ENCODE measurements around the gene MACROH2A2. TPM values are rescaled to one million over a fixed set of nuclear protein-coding genes. Genes with fewer than 3 reads are reported as not detected.

The MACROH2A2 gene
- total and polyA plus RNA-seq, 2 of the 4 experiments (the other 2 are of a cell fraction): 16.1 to 17.4 TPM

- BruUV-seq (replicated peaks): no TSS peak
- no peaks in the 10 kb centered on the region for H3K9me3 ChIP-seq (ENCODE audit: control insufficient read depth, insufficient read depth, low read length)
- ATAC-seq (ENCODE audit: low read depth): 0 out of 2 replicates have a peak, but pooled peaks have one; percentile 24
Measured at GRCh38 chr10:70106958-70107791, 54.5 kb downstream of the MACROH2A2 start.

More at GRCh38 chr10:70106958-70107791, 54.5 kb downstream of the MACROH2A2 start:
- WGBS, 2 experiments (ENCODE audit: extremely low coverage in 2 of 2, insufficient read length in 1 of 2): 81% methylated on average over 12 of the region's 22 CpGs; no CpG with 5 or more reads in 1 of the 2 experiments
- Histone ChIP-seq H2BK20ac (ENCODE audit: low read depth, low read length) (no peak overlapping the region), H4K5ac (ENCODE audit: low read depth, low read length) (no peak overlapping the region), H3K27ac (ENCODE audit: insufficient read depth, low read length) (no peak overlapping the region), H3K14ac (replicated peaks; ENCODE audit: low read depth, low read length) (no peak overlapping the region), H3K9me1 (ENCODE audit: insufficient read depth, low read length) (no peaks in the 10 kb centered on the region; the same call in 1 of the 2 replicates), H2AK9ac (replicated peaks; ENCODE audit: low read depth, low read length, poor library complexity) (no peak overlapping the region), H3K79me1 (ENCODE audit: low read depth in 1 of 2, low read length in 2 of 2) (no peaks in the 10 kb centered on the region), H3K36me3 (ENCODE audit: control insufficient read depth, insufficient read depth, low read length) (peaks cover 17% of the 10 kb centered on the region), H2AFZ (replicated peaks; ENCODE audit: low read length, poor library complexity) (peak overlapping the region; percentile 34), H3K4me2 (ENCODE audit: low read depth, low read length) (no peak overlapping the region), H3K56ac (ENCODE audit: extremely low read depth, insufficient read depth, low read length) (no peak overlapping the region), H2BK5ac (ENCODE audit: low read depth, low read length, poor library complexity, severe bottlenecking) (no peak overlapping the region), H4K91ac (ENCODE audit: insufficient read depth, low read depth, low read length) (no peak overlapping the region), H3K4me1 (ENCODE audit: control insufficient read depth, insufficient read depth, low read length) (no peaks in the 10 kb centered on the region), H2AK5ac (ENCODE audit: low read depth, low read length) (no peak overlapping the region), H2BK15ac (ENCODE audit: low read depth, low read length) (no peak overlapping the region), H2BK120ac (ENCODE audit: low read depth, low read length) (no peak overlapping the region), H3K9ac (ENCODE audit: low read depth, low read length) (no peak overlapping the region), H3K27me3 (ENCODE audit: control insufficient read depth, insufficient read depth, low read length) (no peaks in the 10 kb centered on the region), H3K18ac (ENCODE audit: low read depth, low read length) (no peak overlapping the region), H4K20me1 (ENCODE audit: insufficient read depth, low read length) (no peaks in the 10 kb centered on the region), H3K4ac (ENCODE audit: low read depth, low read length) (no peak overlapping the region), H4K8ac (ENCODE audit: low read depth in 2 of 2, low read length in 2 of 2) (no peak overlapping the region), H3K4me3 (ENCODE audit: insufficient read depth, low read depth, low read length) (no peak overlapping the region), H3K23ac (ENCODE audit: low read depth, low read length) (no peak overlapping the region)
- in situ Hi-C loops (cut with MboI; ENCODE audit: low sequenced_read_pairs): no loop called here
- CTCF ChIA-PET: interaction anchor here (0.7 kb wide), 1 partner anchor 19 kb away, joined by 3 read pairs; no protein-coding TSS in a partner anchor
- intact Hi-C loops (cut with micrococcal nuclease): no loop called here
- no peak for TF ChIP-seq POLR2A (IDR thresholded peaks at IDR 0.05; ENCODE audit: low read depth, low read length)
- peak; percentile 24; the same call in 1 of the 2 replicates for TF ChIP-seq CTCF (conservative IDR thresholded peaks at IDR 0.05; ENCODE audit: low read depth, low read length)
- no peak for TF ChIP-seq ELK1 (IDR thresholded peaks at IDR 0.05; ENCODE audit: borderline replicate concordance, low read depth, low read length)
- POLR2A ChIA-PET (ENCODE audit: unreplicated experiment): no interaction called here
- no peak for DNase-seq
- dilution Hi-C loops (cut with HindIII; ENCODE audit: low sequenced_read_pairs, unreplicated experiment): no loop called here
